Frontal cortex (tissue), 4 donors: ENCODE measurements around the gene LTBP1. TPM values are rescaled to one million over a fixed set of nuclear protein-coding genes. Genes with fewer than 3 reads are reported as not detected.
"Not testable (repeated sequence)": the region's sequence is repeated elsewhere in the genome, so short reads cannot be mapped to it uniquely, and the experiment has no call there.

Source experiments
- DNase-seq, 2 donors: peaks; one replicate each; pipeline ENCODE4 v3.0.0; 2012; ENCODE audit warnings: low spot score in 2 of 2
- FAIRE-seq: peaks from 2 replicates; lab custom pipeline; 2012; peaks lifted over from hg19 to GRCh38; lab: Jason Lieb, UNC
- total RNA-seq: library from RNA; depleted of rRNA; stranded (reverse); fragments of >200 nt; gene quantifications from one replicate; pipeline ENCODE4 v1.2.3, GENCODE V29; 2014
- donor health status: control.
- donor health status: control.
- donor health status: control.

The LTBP1 gene
- total RNA-seq, 1 donor from 2014 or later: 22.8 TPM

- no peak for DNase-seq
- no peak for FAIRE-seq
Observed at GRCh38 chr2:33168425-33168824, 221.7 kb downstream of the LTBP1 start.

- DNase-seq: no peak
- no peak for FAIRE-seq
Observed at GRCh38 chr2:33168922-33169321, 222.2 kb downstream of the LTBP1 start.

GRCh38 chr2:33170251-33170650 is 223.5 kb downstream of the LTBP1 start:
- not testable (repeated sequence) for FAIRE-seq, DNase-seq

- no peak for FAIRE-seq
- no peak for DNase-seq
Observed at GRCh38 chr2:33177627-33178026, 230.9 kb downstream of the LTBP1 start.

- DNase-seq: no peak
- FAIRE-seq: no peak
Observed at GRCh38 chr2:33178209-33178608, 231.5 kb downstream of the LTBP1 start.

GRCh38 chr2:33180915-33181314 is 234.2 kb downstream of the LTBP1 start:
- no peak for FAIRE-seq
- DNase-seq: no peak

GRCh38 chr2:33181466-33181865 is 234.7 kb downstream of the LTBP1 start:
- DNase-seq: no peak
- no peak for FAIRE-seq

GRCh38 chr2:33184041-33184440 is 237.3 kb downstream of the LTBP1 start:
- FAIRE-seq (no peak), DNase-seq (no peak)

- FAIRE-seq (no peak), DNase-seq (no peak)
Observed at GRCh38 chr2:33186937-33187336, 240.2 kb downstream of the LTBP1 start.

GRCh38 chr2:33188799-33189198 is 242.0 kb downstream of the LTBP1 start:
- DNase-seq (no peak), FAIRE-seq (no peak)

GRCh38 chr2:33190393-33190937 is 243.7 kb downstream of the LTBP1 start:
- DNase-seq: no peak
- no peak for FAIRE-seq

GRCh38 chr2:33195891-33196290 is 249.1 kb downstream of the LTBP1 start:
- FAIRE-seq: no peak
- no peak for DNase-seq

GRCh38 chr2:33196700-33197099 is 249.9 kb downstream of the LTBP1 start:
- no peak for FAIRE-seq
- DNase-seq: no peak

- FAIRE-seq (no peak), DNase-seq (no peak)
Observed at GRCh38 chr2:33197198-33197938, 250.6 kb downstream of the LTBP1 start.

- FAIRE-seq: no peak
- DNase-seq: no peak
Observed at GRCh38 chr2:33202641-33203522, 256.1 kb downstream of the LTBP1 start.

- FAIRE-seq (no peak), DNase-seq (no peak)
Observed at GRCh38 chr2:33204945-33205344, 258.2 kb downstream of the LTBP1 start.

GRCh38 chr2:33205693-33206434 is 259.1 kb downstream of the LTBP1 start:
- DNase-seq (no peak), FAIRE-seq (no peak)

GRCh38 chr2:33207151-33207740 is 260.5 kb downstream of the LTBP1 start:
- FAIRE-seq (no peak), DNase-seq (no peak)

GRCh38 chr2:33208400-33208799 is 261.6 kb downstream of the LTBP1 start:
- no peak for DNase-seq
- no peak for FAIRE-seq

GRCh38 chr2:33209976-33210375 is 263.2 kb downstream of the LTBP1 start:
- FAIRE-seq (no peak), DNase-seq (no peak)
